Hindlimb muscle (tissue), 1 donor: ENCODE measurements around the gene GPD2. TPM values are rescaled to one million over a fixed set of nuclear protein-coding genes. Genes with fewer than 3 reads are reported as not detected.

Source experiments
- DNase-seq: peaks from one replicate; pipeline ENCODE4 v3.0.0-alpha.2; 2013
- polyA plus RNA-seq: library from polyadenylated mRNA; unstranded; fragments of 120-200 nt; gene quantifications from one replicate; pipeline ENCODE4 v1.2.1, GENCODE V29; 2013; ENCODE audit not compliant: insufficient read length

The GPD2 gene
- polyA plus RNA-seq, 1 donor, result 13.9 TPM

DNA sequence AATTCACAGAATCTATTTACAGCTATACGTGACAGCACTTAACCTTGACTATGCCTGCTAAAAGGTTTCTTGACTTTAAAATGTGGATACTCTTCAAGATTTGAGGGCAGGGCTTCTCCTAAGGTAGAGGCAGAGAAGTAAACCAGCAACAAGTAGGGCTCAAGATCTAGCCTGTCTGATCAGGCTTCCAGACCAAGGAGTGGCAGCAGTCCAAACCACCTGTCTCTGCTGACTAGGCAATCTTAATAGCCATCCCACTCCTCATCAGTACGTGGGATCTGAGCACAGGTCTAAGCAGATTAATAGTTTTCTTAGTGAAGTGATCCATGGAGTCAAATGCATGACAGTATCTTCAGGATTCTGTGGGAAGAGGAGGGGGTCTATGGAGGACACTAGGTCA lies 100.4 kb downstream of the GPD2 start:
- DNase-seq, result no peak

DNA sequence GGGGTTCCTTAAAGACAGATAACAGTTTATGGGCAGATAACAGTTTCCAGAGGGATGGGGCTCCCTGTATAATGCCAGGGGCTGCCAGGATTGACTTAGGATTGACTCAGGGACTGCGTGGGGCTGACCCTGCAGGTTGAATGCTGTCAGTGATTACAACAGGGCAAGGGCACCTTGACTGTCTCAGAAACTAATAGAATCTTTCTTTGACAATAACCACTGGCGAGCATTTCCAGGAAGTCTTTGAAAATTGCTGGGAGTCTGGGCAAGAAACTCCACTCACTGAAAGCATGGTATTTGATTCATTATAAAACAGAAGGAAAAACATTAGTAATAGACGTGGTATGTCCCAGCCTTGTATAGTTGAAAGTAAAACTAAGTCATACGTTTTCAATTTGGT lies 101.0 kb downstream of the GPD2 start:
- peak; percentile 11 for DNase-seq

DNA sequence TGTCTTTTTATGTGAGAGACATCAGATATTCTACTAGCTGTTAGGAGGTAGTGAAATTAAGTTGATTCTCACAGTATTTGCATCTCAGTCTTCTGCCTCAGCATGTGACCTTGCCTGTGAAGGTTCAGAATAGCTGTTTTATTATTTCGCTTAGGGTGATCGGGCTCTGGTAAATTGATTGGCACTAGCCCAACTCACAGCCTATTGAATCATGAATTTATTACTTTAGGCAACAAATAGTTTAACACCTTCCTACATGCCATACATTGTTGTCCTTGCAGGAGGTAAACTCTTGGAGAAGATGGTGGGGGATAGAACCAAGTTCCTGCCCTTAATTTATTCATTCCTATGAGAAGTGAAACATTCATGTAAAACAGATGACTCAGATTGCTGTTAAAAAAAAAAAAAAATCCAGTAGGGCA lies 101.9 kb downstream of the GPD2 start:
- DNase-seq, result no peak

DNA sequence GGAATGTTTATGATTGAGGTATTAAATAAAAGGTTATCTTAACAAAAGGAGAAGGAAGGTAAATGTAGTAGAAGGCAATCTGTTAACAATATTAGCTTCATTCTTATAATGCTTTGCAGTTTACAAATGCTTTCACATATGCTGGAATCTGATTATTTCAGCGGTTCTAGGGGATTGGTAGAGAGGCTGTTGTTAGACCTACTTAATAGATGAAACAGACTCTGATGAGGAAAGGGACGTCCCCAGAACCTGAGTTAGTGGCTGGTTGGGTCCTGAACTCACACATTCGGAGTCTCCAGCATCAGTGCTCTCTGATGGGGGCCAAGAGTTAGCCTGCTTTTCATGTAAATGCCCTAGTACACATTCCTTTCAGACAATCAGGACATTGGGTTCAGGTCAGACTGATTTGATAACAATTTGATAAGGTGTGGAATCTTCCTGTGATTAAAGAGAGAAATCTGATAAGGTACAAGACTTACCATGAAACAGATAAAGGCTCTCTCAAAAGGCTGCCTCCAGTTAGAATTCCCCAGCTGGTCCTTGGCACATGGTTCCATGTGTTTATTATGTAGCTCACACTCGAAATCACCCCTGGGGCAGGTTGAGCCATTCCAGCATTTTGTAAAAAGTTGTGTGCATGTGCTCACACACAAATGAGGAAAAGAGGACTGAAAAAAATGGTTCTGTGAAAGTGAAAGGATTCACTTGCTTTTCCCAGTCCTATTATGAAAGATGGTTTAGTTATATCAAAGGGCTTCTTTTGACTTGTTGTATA lies 103.1 kb downstream of the GPD2 start:
- DNase-seq, result no peak

DNA sequence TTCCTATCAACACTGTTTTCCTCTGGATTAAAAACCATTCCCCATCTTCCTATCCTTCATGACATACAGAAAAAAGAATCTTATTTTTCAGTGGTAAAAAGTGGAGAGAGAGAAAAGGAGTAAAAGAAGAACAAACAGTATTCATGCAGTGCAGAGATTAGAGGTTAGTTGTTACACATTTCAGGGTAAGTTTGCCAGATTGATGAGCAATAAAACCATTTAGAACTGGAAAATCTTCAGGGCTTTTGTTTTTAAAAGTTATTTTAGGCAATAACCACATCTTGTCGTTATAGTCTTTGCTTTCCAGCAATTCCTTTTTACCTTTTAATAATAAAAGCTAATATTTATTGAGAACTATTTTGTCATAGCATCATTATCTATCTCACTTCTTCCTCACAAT lies 104.5 kb downstream of the GPD2 start:
- no peak for DNase-seq

DNA sequence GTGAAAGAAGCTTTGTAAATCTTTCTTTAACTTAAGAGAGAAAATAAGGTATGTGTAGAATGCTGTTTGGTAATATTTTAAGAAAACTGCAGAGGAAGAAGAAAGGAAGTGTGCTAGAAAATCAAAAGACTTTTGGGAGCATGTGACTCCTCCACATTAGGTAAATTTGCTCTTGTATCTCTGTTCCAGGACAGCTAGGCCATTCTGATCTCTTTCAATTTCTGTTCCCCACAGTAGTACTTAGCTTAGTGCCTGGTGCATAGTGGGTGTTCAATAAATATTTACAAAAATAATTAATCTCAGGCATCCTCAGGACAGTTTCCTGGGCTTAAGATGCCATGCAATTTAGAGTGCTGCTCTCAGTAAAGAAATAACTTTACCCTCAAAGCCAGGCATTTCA lies 105.0 kb downstream of the GPD2 start:
- DNase-seq, result no peak

DNA sequence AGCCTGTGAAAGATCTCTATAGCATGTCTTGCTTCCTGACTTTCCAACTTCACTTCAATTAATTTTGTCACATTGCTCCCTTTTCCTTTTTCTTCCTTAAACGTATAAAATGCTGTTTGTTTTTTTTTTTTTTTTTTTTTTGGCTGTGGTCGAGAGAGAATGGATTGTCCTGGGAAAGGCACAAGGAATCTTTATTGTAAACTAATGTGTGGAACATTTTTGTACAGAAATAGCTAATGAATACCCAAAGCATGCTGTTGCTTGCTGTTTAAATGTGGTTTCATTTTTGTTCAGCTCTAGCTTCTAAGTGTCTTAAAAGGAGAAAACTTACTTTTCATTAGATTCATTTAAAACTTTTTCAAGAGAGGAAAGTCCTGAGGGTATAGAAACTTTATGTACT lies 105.5 kb downstream of the GPD2 start:
- DNase-seq, result no peak

DNA sequence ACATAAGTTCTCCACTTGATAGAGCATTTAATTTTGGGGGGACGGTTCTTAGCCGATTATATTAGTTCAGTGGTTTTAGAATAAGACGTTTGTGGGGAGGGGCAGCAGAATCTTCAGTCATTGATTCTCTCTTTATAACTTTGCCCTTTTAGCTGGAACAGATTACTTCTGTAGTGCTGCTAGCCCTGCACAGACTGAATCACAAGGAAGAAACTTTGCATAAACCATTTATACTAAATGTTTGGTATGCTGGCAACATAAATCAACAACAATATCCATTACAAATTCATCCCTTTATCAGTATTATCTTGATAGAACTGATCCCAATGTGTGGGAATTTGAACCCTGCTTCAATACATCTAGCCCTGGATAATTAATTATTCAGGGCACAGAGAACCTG lies 112.2 kb downstream of the GPD2 start:
- DNase-seq, result no peak

DNA sequence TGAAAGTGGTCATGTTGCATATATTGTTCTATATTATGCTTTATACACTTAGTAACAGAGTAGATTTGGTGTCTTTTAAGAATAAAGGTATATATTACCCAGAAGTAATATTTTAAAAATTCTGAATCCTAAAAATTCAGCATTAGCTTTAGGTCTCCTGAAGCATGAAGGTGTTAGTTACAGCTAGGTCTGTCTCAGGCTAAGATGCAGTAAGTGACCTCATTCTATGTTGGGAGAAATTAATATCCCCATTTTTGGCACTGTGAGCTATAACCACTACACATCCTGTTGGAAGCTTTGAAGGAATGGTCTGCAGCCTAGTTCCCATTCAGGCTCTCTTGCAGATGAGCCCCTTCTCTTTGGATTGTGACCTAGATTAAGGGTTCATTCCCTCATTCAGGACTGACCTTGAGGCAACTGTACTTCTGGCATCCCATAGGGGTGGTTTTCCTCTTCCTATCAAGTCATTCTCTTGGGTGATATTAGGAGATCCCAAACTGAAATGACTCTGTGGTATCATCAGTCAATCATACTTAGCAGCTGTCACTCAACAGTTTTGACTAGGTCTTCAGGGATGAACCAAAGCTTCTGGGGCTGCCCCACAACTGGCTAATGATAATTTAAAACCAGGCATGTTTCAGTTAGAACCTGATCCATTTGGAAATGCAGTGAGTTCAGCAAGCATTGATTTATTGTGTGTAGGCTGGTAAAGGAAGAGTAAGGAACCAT lies 117.7 kb downstream of the GPD2 start:
- no peak for DNase-seq

DNA sequence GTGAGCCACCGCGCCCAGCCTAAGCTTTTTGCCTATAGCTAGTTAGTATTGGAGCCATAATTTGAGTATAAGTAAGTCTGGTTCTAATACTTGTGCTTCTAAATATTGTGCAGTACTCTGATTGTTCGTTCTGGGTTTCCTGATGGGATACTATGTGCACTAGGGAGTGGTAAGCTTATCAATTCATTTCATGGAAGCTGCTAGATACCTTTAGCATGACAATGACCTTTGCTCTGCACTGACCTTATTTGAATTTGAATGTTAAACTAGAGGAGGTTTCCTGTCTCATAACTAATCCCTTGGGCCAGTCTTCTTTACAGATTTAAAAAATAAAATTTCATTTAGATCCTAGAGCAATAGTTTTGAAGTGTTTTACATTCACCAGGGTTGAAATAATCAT lies 125.1 kb downstream of the GPD2 start:
- no peak for DNase-seq

DNA sequence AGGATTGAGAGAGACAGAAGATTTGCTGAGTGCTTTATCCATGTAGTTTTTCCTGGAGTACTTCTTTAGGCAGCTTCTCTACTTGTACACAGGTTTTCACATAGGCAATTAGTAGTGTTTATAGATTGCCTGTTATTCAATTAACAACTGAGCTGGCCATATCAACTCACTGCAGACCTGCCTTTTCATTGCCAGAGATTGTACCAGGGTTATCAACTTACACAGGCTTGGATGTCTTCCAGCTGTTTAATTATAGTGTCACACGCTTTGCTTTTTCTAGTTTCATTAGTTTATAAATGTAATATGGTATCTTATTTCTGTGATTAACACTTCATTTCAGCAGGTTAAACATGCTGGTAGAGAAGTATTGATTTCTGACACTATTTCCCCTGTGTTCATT lies 125.9 kb downstream of the GPD2 start:
- DNase-seq, result no peak

DNA sequence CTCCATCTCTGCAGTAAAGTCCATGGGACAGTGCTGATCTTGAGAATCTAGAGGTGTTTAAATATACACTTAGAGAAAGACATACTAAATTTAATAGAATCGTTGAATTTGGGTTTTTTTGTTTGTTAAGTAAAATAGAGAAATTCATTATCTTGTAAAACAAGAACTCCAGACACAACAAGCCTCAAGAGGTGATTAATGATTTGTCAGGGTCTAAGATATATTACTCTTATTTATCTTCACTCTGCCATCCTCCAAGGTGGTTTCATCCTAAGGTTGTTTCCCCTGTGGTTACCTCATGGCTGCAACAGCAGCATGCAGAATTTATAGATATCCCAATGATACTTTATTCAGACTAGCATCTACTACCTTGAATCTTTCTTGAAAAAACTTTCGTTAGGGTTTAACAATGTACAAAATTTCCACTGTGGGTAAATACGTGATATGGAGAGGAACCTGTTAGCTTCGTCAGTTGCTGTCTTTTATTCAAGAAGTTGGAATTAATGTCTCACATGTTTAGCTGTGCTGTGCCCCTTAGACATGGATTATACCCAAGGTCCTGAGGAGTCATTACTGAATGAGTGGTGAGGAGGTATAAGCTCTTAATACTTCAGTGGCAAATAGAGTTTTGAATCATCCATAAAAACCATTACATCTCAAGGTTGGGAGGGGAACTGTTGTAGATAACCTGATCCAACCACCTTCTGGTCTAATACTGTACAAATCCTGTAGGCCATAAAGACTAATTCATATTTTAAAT lies 128.0 kb downstream of the GPD2 start:
- DNase-seq, result no peak

DNA sequence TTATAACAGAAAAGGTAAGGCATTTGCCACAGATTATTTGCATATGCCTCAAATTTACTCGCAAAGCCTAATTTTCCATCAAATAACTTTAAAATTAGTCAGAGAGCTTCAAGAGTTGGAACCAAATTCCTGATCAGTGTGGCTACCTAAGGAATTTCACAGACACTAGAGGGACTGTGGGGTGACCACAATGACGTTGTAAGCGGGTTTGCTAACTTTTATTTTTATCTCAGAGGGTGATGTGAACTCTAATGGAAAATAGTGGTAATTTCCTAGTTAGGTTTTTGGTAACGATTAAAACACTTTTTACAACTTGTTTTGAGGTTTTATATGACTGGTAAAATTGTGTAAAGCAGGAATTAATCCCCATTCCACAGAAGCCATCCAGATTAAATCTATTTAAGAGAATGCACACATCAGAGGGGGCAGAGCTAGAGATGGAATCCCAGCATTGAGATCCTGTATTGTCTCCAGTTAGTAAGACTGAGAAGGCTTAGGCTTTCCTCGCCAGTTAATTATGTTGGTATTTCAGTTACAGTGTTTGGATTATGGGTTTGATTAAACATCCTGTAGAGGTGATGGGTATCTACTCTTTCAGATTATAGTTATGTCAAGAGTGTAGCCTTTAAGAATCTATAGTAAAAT lies 129.0 kb downstream of the GPD2 start:
- DNase-seq, result no peak

DNA sequence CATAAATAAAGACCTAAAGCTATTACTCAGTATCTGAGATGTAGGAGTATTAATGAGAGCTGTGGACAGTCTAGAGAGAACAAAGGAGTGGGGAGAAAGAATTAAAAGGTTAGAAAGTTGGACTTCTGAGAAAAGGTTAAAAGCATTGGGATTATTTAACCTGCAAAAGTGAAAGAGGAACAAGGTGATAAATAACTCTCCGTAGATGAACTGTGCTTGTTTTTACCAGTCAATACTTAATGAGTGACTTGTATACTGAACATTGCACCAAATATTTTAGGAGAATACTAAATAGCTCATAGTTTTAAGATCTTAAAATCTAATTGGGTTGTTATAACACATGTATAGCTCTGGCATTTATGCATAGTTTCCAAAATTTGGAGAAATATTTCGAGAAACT lies 137.5 kb downstream of the GPD2 start:
- DNase-seq, result no peak

DNA sequence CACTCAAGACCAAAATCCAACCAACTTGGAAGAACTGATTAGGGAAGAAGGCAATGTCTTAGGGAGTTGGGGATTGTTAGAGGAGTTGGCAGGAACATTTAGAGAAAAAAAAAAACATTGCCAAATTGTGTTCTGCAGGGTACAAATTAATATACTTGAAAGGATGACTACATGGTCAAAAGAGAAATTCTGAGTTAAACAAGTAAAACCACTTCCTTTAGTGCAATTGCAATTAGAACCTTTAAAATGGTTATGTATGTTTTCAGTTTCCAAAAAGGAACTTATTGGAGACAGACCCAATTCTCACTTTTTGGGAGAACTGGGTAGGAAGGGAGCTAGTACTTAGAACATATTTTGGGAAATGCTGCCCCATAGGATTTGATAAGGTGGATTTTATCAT lies 137.9 kb downstream of the GPD2 start:
- DNase-seq, result no peak

DNA sequence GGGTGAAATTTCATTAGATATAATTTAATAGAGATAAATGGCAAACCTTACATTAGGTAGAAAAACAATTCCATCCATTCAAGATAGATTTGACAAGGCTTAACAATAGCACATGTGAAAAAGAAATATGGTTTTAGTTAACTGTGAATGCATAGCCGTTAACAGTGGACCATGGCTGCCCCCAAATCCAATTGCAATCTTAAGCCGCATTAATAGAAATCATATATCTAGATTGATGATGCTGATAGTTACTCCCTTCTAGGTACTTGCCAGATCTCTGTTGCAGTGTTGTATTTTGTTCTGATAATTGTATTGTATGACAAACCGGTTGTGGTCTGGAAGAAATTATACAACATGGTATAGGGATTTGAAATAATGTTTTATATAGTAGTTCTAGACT lies 139.8 kb downstream of the GPD2 start:
- DNase-seq, result no peak

DNA sequence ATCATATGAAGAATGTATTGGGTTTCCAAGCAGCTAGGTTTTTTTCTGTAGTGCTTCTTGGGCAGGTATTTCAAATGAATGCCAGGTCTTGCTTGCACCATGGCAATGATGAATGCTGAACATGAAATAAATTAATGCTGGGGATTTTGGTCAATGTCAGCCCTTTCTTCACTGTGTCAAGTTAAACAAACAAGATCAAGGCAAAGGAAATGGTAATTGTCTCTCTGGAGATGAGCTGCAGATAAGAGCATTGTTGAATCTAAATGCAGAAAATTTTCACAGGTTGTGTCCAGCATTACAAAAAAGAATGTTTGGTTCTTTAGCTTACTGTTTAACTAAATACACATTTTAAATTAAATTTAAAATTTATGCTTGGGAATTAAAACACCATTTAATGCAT lies 144.3 kb downstream of the GPD2 start:
- DNase-seq, result no peak

DNA sequence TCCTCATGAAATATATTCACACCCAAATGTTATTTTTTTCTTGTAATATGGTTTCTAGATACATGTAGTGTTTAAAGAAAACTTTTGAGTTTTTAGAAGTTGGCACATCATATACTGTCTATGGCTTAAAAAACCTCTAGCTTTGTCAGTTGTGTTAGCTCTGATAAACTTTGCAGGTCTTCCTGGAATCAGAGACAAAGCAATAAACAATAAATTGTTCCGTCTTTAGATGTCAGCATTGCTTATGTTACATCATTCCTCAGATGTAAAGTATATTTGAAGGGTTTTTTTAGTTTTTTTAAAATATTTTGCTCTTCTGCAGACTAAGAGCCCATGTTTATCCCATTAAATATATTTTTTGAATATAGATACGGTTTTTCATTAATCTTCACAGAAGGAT lies 145.1 kb downstream of the GPD2 start:
- no peak for DNase-seq

DNA sequence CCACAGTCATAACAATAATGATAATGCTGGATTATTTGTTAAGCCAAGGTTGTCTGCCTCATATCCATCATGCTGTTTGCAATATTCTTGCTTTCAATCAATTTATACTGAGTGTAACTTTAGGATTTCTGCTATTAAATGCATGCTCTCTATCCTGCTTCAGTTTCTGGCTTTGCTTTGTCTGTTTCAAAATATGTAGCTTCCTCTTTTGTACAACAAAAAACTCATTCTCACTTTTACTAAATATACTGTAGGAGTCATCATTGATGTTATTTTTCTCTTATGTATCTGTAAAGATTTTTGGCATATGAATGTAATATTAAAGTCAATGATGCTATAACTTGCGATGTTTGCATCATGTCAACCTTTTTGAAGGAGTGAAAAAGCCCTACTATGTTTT lies 149.3 kb downstream of the GPD2 start:
- DNase-seq, result no peak

DNA sequence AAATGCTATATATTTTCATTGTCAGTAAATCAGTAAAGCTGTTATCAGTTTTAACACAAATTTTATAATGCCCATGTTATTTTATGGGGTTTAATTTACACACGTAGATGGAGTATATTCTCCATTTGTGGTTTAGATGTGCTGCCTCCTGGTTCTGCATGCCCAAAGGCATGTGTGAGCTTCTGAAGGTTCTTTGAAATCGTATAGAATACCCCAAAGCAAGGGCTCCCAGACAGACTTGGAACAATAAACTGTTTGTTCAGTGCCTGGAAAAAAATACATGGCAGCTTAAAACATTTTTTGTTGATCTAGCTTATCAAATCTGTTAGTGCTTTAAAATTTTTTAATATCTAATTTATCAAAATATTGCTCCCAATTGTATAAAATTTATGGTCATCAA lies 150.4 kb downstream of the GPD2 start:
- DNase-seq, result no peak

DNA sequence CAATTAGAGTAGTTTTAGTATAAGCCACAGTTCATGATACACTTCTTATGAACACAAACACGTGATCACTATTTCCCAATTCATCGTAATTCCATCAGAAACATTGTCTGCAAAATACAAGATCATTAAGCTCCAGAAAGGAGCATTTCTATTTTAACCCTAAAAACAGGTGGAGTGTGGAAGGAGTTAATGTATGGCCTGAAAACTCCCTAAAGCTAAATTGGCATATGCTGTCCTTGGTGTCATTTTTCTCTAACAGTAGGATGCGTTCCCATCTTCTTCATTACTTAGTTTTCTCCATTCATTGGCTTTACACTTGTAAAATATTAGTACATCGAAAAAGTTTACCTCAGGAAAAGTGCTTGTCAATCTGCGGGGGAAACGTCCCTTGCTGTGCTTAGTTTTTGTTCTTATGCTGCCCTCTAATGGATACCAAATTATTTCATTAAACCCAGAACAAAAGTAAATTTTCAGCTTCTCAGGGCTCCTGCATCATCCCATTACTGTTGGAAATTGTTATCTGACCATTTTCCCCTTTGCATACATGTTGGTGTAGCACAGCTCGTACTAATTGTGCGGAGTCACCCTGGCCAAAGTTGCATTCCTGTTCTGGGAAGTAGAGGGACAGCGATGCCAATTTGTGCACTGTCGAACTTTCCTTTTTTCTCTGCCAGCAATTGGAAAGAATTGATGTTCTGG lies 153.4 kb downstream of the GPD2 start:
- peak; percentile 38 for DNase-seq

DNA sequence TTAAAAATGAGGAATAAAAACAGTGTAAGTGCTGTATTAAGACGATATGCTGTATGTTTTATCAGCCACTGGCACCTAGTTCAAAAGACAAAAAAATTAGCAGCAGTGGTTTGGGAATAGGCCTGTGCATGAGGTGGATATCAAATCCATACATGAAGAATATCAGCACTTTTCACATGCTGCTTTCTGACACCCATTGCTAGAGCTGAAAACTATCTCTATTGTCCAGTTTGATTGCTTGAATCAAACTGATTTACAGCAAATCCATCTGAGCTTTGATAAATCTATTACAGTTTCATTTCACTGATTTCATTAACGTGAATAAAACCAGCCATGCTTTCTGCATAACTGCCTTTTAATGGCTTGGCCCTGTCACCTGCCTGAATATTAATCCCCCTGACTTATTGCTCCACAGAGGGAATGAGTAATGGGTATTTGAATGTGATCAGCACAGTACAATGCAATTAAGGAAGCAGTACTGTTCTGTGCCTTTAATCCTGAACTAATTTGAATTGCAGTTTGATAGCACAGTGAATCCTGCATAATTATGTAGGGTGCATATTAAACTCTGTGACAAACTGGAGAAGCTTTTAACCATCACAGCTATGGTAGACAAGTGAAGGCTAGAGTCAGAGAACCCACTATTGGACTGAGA lies 154.0 kb downstream of the GPD2 start:
- DNase-seq, result no peak
